GM18507 (cell line): ENCODE results near the gene KIF26B.

Experiments used
- DNase-seq: peaks from one replicate; pipeline ENCODE4 v3.0.0; 2011; ENCODE audit warnings: low read depth; ENCODE audit not compliant: insufficient read length; ENCODE audit errors: extremely low spot score
- FAIRE-seq: peaks from 2 replicates; lab custom pipeline; 2011; peaks lifted over from hg19 to GRCh38; lab: Jason Lieb, UNC

Gene KIF26B

GRCh38 chr1:245363461-245364200 is 208.8 kb downstream of the KIF26B start:
- DNase-seq (no peak), FAIRE-seq (no peak)

GRCh38 chr1:245365095-245366020 is 210.6 kb downstream of the KIF26B start:
- DNase-seq (no peak), FAIRE-seq (no peak)

DNA sequence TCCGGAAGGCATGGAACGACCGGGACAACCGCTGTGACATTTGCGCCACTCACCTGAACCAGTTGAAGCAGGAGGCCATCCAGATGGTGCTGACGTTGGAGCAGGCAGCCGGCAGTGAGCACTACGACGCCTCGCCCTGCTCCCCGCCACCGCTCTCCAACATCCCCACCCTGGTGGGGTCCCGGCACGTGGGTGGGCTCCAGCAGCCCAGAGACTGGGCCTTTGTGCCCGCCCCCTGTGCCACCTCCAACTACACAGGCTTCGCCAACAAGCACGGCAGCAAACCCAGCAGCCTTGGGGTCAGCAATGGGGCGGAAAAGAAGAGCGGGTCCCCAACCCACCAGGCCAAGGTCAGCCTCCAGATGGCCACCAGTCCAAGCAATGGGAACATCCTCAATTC is 212.1 kb downstream of the KIF26B start:
- FAIRE-seq (no peak), DNase-seq (no peak)

DNA sequence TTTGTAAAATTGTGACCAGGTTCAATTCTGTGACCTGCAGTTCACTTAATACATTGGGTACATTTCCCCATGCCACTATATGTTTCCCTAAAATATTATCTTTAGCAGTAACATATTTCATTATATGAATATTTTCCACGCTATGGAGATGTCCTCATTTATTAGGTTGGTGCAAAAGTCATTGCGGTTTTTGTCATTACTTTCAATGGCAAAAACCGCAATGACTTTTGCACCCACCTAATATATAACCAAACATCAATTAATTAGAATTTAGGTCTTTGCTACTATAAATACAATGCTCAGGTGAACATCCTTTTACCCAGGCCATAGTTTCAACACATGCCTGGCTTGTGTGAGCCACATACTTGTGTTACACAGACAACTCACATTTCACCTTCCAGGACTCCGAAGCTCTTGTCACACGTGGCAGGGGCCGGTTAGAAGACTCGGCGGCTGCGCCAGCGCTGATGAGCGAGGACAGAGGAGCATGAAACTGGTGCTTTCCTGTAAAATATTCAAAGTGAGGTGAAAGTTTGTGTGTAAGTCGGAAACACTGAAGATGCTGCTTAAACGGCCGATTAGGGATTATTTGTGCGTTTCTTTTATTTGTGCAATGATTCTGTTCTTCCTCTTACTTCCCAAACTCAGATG is 215.5 kb downstream of the KIF26B start:
- DNase-seq (no peak), FAIRE-seq (no peak)

- FAIRE-seq (no peak), DNase-seq (no peak)
Measured at GRCh38 chr1:245370905-245371581, 216.3 kb downstream of the KIF26B start.

- no peak for FAIRE-seq
Measured at GRCh38 chr1:245373131-245373530, 218.3 kb downstream of the KIF26B start.

DNA sequence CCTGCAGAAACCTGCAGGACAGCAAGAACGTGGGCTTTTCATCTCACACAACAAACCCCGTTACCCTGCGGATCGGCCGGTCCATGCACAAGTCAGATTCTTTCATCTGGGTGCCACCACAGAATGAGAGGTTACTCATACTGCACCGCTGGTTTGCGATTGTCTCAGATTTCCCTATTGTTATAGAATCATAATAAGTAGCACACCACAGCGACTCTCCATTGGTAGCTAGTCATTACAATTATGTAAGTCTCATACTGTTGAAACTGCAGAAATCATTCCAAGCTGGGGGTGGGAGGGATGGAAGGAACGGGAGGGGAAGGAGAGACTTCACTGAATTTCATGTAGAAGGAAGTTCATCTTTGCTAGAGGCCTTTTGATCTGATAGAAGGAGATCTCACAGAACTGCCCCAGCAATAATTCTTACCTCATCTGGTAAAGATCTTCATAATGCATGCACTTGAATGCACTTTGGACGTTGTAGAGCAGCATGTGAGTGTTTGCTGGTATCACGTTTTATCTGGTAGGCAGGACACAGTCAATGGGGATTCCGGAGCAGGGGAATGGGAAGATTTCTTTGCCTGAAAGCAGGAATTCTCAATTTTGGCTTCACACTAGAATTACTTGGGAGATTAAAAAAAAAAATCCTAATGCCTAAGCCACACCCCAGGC is 221.1 kb downstream of the KIF26B start:
- no peak for FAIRE-seq
- DNase-seq = no peak

More at GRCh38 chr1:245373131-245373530, 218.3 kb downstream of the KIF26B start:
- DNase-seq = no peak

- no peak for FAIRE-seq
- no peak for DNase-seq
Measured at GRCh38 chr1:245377854-245378253, 223.1 kb downstream of the KIF26B start.

GRCh38 chr1:245378311-245378722 is 223.5 kb downstream of the KIF26B start:
- DNase-seq (no peak), FAIRE-seq (no peak)

GRCh38 chr1:245378745-245379144 is 224.0 kb downstream of the KIF26B start:
- FAIRE-seq = no peak
- no peak for DNase-seq

DNA sequence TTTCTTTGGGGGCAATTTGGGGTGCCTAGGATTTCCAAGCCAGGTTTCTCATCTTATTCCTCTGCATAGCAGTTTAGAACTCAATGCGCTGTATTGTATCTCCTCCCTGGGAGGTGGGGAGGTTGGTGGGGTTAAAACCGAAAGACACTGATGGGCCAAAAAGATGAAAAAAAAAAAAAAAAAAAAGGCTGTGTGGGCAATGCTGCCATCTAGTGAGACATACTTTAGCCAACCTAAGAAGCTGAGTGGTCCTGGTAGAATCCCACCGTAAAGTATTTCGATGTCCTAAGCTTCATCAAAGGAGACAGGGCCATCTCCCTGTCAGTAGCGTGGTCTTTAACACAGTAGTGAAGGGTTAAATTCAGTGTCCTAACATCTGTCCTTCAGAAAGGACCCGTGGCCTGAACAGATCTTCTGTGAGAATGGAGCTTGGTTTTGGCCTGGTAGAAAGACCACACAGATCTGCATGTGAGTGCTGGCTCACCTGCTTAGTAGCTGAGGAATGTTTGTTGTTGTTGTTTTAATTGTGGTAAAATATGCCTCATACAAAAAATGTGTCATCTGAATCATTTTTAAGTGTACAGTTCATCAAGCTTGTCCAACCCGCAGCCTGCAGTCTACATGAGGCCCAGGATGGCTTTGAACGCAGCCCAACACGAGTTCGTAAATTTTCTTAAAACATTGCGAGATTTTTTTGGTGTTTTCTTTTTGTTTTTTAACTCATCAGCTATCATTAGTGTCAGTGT is 226.2 kb downstream of the KIF26B start:
- DNase-seq (no peak), FAIRE-seq (no peak)

DNA sequence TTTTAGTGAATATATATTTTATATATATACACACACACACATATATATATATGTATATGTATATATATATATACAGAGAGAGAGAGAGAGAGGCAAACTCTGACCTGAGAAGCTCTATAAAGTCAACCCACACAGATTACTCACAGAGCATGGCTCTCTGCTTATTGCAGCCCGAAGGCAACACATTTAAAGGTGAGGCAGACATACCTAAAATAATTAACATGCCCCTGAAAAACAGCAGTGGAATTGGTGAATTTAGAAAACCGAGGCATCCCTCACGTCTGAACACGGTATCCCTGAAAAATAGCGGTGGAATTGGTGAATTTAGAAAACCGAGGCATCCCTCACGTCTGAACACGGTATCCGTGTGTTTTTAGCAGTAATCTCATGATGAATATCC is 228.2 kb downstream of the KIF26B start:
- DNase-seq = no peak
- no peak for FAIRE-seq

DNA sequence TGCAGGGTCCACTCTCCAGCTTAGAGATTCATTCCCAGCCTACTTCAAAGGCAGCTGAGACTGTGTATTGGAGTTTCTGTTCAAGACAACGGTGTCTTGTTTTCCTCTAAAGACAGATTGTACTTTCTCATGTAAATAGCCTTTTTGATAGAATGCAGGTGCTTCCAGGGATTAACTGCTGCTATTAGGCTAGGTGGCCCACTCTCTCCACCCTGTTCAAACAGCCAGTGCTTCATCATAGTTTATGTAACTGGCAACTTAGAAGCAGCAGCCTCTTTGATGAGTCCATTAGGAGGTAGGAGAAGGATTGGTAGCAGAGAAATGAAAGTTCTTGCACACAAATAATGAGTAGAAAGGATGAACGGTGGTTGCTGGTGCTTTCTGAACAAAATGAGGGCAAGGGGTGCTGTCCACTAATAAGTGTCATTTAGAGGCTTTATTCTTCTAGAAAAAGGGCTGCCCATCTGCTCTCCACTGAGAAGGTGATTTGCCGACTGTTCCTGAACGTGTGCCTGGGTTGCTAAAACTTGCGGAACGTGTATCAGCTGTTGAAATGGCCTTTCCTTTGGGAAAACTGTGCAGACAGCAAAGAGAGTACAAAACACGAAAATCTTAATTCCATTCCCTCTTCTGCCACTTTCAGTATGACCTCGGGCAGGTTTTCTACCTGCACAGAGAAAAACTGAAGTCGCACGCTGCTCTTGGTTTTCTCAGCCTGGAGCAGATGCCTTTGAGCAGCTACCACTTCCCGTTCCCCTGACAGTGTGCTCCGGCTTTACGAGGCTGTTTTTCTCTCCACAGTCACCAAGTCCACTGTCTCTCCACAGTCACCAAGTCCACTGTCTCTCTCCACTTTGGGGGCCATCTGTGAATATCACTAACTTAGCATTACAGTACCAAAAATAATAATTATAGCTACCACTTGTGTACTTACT is 228.9 kb downstream of the KIF26B start:
- DNase-seq = no peak
- FAIRE-seq = no peak

- DNase-seq (no peak), FAIRE-seq (no peak)
Measured at GRCh38 chr1:245386297-245386971, 231.6 kb downstream of the KIF26B start.

- no peak for DNase-seq
- FAIRE-seq = no peak
Measured at GRCh38 chr1:245388687-245389086, 233.9 kb downstream of the KIF26B start.

DNA sequence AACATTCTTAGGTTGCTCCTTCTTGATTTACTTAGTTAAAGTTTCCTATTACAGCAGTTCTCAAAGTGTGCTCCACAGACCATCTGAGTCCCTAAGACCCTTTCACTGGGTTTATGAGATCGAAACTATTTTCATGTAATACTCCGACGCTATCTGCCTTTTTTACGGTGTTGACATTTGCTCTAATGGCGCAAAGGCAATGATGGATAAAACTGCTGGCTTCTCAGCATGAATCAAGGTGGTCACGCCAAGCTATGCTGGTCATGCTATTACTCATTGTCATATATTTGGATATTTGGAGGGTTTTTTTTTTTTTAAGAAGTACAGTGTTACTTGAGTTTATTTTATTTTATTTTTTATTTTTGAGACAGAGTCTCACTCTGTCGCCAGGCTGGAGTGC is 235.1 kb downstream of the KIF26B start:
- DNase-seq (no peak), FAIRE-seq (no peak)

GRCh38 chr1:245390975-245391374 is 236.2 kb downstream of the KIF26B start:
- no peak for DNase-seq
- FAIRE-seq = no peak
